Measurements from ENCODE around the gene ZBTB44.
A peak's percentile ranks its signal among the peaks of the same experiment; 100 is the strongest.
"Not testable (repeated sequence)": the region's sequence is repeated elsewhere in the genome, so short reads cannot be mapped to it uniquely, and the experiment has no call there.

The ZBTB44 gene

GRCh38 chr11:130198292-130198691 lies 116.4 kb downstream of the ZBTB44 start:
- DNase-seq (ENCODE audit: low spot score), result no peak

- DNase-seq (ENCODE audit: low spot score), result peak; percentile 35
Measured at GRCh38 chr11:130197386-130198035, 117.2 kb downstream of the ZBTB44 start.

GRCh38 chr11:130194241-130195023 lies 120.3 kb downstream of the ZBTB44 start:
- no peak for DNase-seq (ENCODE audit: low spot score)

- DNase-seq (ENCODE audit: low spot score), result not testable (repeated sequence)
Measured at GRCh38 chr11:130193551-130193950, 121.2 kb downstream of the ZBTB44 start.

GRCh38 chr11:130192845-130193267 lies 121.9 kb downstream of the ZBTB44 start:
- DNase-seq (ENCODE audit: low spot score), result no peak

GRCh38 chr11:130191896-130192295 lies 122.8 kb downstream of the ZBTB44 start:
- DNase-seq (ENCODE audit: low spot score), result no peak

GRCh38 chr11:130190371-130190881 lies 124.3 kb downstream of the ZBTB44 start:
- no peak for DNase-seq (ENCODE audit: low spot score)

- no peak for DNase-seq (ENCODE audit: low spot score)
Measured at GRCh38 chr11:130189492-130190210, 125.1 kb downstream of the ZBTB44 start.

GRCh38 chr11:130188585-130189347 lies 126.0 kb downstream of the ZBTB44 start:
- no peak for DNase-seq (ENCODE audit: low spot score)

- DNase-seq (ENCODE audit: low spot score), result no peak
Measured at GRCh38 chr11:130188047-130188446, 126.7 kb downstream of the ZBTB44 start.

GRCh38 chr11:130187096-130187495 lies 127.6 kb downstream of the ZBTB44 start:
- no peak for DNase-seq (ENCODE audit: low spot score)

- no peak for DNase-seq (ENCODE audit: low spot score)
Measured at GRCh38 chr11:130183878-130184610, 130.7 kb downstream of the ZBTB44 start.

- DNase-seq (ENCODE audit: low spot score), result peak; percentile 84
Measured at GRCh38 chr11:130181295-130182272, 133.1 kb downstream of the ZBTB44 start.

GRCh38 chr11:130180896-130181294 lies 133.8 kb downstream of the ZBTB44 start:
- no peak for DNase-seq (ENCODE audit: low spot score)

GRCh38 chr11:130180491-130180890 lies 134.2 kb downstream of the ZBTB44 start:
- DNase-seq (ENCODE audit: low spot score), result peak; percentile 62

GRCh38 chr11:130179396-130180306 lies 135.1 kb downstream of the ZBTB44 start:
- DNase-seq (ENCODE audit: low spot score), result no peak

GRCh38 chr11:130178441-130179339 lies 136.0 kb downstream of the ZBTB44 start:
- DNase-seq (ENCODE audit: low spot score), result no peak

- no peak for DNase-seq (ENCODE audit: low spot score)
Measured at GRCh38 chr11:130177782-130178181, 136.9 kb downstream of the ZBTB44 start.
